Effector memory CD4-positive, alpha-beta T cell (primary cell): ENCODE data around the gene LRRC4B.

Experiments
- DNase-seq, 3 donors: peaks; one replicate each; pipeline ENCODE4 v3.0.0-alpha.2; 2020
- H3K27ac ChIP-seq: 2 replicates; pipeline ENCODE4 v1.7.0; 2013; ENCODE audit warnings: mild to moderate bottlenecking, low read length, moderate library complexity; ENCODE audit not compliant: insufficient read depth, poor library complexity, severe bottlenecking
- H3K27me3 ChIP-seq: replicated peaks from 2 replicates; pipeline ENCODE4 v1.7.0; 2013; ENCODE audit warnings: mild to moderate bottlenecking, low read length; ENCODE audit not compliant: insufficient read depth, control insufficient read depth, poor library complexity, severe bottlenecking
- H3K36me3 ChIP-seq: 2 replicates; pipeline ENCODE4 v1.7.0; 2013; ENCODE audit warnings: mild to moderate bottlenecking, low read length, moderate library complexity; ENCODE audit not compliant: control insufficient read depth, insufficient read depth
- H3K4me1 ChIP-seq: 2 replicates; pipeline ENCODE4 v1.7.0; 2013; ENCODE audit warnings: low read length, mild to moderate bottlenecking; ENCODE audit not compliant: control insufficient read depth, insufficient read depth, poor library complexity, severe bottlenecking
- H3K4me3 ChIP-seq: 2 replicates; pipeline ENCODE4 v1.7.0; 2013; ENCODE audit warnings: low read length, low read depth, mild to moderate bottlenecking; ENCODE audit not compliant: insufficient read depth, poor library complexity, severe bottlenecking
- H3K9me3 ChIP-seq: 2 replicates; pipeline ENCODE4 v1.7.0; 2013; ENCODE audit warnings: mild to moderate bottlenecking, low read length, moderate library complexity; ENCODE audit not compliant: control insufficient read depth

The LRRC4B gene

DNA sequence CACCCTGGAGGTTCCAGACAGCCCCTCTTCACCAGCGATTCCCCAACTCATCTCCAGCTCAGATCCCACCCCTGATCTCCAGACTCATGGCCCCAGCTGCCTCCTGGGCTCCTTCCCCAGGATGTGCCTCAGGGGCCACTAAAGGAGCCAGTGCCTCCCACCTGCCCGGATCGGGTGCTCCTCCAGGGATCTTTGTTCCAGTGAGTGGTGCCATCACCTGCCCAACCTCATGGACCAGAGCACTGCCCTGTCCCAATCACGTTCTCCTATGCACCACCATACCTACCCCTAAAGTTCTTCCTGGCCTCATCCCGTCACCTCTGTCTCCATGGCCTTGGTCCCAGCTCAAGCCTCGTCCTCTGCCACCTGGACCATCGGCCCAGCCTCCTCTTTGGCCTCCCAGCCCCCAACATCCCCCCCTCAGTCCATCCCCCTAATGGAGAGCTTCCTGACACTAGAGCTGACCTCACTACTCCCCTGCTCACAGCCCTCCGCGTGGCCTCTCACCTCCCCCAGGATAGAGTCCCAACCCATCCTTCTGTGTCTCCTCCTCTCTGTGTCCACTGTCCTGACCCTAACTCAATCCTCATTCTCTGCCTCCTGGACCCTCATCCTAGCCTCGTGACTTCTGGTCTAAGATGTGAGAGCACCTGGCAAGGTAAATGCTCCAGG is 82.8 kb downstream of the LRRC4B start:
- no peaks in the 10 kb centered on the region for H3K27me3 ChIP-seq
- no peak for DNase-seq

DNA sequence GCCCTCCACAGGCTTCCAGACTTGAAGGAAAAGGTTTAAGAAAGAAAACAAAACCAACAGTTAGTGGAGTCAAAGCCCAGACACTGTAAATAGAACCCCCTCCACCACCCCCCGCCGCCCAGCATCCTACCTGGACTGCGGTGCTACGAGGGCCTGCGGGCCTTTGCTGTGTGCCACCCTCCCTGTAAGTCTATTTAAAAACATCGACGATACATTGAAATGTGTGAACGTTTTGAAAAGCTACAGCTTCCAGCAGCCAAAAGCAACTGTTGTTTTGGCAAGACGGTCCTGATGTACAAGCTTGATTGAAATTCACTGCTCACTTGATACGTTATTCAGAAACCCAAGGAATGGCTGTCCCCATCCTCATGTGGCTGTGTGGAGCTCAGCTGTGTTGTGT is 85.3 kb downstream of the LRRC4B start:
- no peaks in the 10 kb centered on the region for H3K27me3 ChIP-seq
- peaks cover 38% of the 10 kb centered on the region for H3K36me3 ChIP-seq
- H3K4me1 ChIP-seq, result no peaks in the 10 kb centered on the region
- no peak for DNase-seq
- no peak overlapping the region for H3K4me3 ChIP-seq
- H3K9me3 ChIP-seq, result no peaks in the 10 kb centered on the region
- H3K27ac ChIP-seq, result no peak overlapping the region

More for the DNA sequence above, 82.8 kb downstream of the LRRC4B start:
- Histone ChIP-seq H3K27ac (no peak overlapping the region), H3K4me3 (no peak overlapping the region), H3K9me3 (no peaks in the 10 kb centered on the region), H3K4me1 (no peaks in the 10 kb centered on the region), H3K36me3 (peaks cover 24% of the 10 kb centered on the region)

DNA sequence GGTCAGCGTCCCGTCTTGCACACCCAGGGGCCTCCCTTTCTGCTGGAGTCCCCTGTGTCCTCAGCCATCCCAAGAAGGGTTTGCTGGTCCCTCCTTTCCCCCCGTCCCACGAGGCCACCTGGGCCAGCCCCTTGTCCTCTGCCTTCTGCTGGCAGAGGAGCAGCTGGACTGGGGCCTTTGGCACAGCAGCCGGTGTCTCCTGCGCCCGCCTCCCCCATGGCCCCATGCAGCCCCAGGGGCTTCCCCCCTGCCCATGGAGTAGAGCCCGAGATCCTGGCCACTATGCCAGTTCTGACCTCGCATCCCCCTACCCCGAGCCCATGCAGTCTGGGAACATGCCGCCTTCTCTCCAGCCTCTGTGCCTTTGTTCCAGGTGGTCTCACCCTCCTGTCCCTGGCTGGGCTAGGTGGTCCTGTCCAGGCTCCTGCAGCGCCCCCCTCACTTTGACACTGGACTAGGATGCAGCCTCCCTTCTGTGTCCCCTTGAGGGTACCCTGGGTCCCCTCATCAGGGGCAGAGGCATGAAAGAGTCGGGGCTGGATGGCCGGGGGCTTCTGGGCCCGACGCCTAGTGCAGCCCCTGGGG is 85.9 kb downstream of the LRRC4B start:
- peaks cover 38% of the 10 kb centered on the region for H3K36me3 ChIP-seq

DNA sequence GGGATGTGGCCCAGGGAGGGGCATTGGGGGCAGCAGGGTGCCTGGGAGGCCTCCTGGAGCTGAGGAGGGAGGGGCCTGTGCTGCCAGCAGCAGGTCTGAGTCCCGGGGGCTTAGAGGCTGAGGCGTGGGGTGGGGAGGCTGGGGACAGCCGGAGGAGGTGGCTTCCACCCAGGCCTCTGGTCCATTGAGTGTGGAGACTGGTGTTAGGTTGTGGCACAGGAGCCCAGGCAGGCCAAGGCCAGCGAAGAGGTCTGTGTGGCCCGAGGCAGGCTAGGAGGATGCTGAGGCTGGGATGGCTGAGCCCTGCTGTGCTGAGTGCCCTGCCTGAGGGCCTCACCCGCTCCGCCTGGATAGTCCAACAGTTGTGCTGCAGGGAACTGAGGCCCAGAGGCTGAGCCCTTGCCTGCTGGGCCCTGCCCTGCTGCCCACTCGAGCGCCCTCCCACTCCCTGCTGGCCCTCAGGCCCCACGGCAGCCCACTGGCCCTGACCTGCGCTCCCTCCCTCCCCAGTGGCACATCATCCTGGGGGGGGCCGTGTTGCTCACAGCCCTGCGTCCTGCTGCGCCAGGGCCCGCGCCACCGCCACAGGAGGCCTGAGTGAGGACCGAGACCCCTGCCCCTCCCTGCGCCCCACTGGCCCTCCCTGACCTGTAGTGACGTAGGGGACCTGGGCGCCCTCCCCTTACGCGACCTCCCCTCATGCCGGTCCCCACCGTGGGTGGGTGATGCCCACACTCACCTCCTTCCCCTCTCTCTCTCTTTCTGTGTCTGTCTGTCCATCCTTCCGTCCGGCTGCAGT is 86.7 kb downstream of the LRRC4B start:
- Histone ChIP-seq H3K27ac (no peak overlapping the region), H3K4me3 (no peak overlapping the region), H3K9me3 (no peaks in the 10 kb centered on the region), H3K4me1 (peaks cover 13% of the 10 kb centered on the region), H3K27me3 (no peaks in the 10 kb centered on the region), H3K36me3 (peaks cover 38% of the 10 kb centered on the region)
- no peak for DNase-seq

More for the DNA sequence above, 85.9 kb downstream of the LRRC4B start:
- H3K4me3 ChIP-seq, result no peak overlapping the region
- H3K27ac ChIP-seq, result no peak overlapping the region
- H3K27me3 ChIP-seq, result no peaks in the 10 kb centered on the region
- H3K4me1 ChIP-seq, result peaks cover 5% of the 10 kb centered on the region
- DNase-seq, result no peak
- H3K9me3 ChIP-seq, result no peaks in the 10 kb centered on the region

DNA sequence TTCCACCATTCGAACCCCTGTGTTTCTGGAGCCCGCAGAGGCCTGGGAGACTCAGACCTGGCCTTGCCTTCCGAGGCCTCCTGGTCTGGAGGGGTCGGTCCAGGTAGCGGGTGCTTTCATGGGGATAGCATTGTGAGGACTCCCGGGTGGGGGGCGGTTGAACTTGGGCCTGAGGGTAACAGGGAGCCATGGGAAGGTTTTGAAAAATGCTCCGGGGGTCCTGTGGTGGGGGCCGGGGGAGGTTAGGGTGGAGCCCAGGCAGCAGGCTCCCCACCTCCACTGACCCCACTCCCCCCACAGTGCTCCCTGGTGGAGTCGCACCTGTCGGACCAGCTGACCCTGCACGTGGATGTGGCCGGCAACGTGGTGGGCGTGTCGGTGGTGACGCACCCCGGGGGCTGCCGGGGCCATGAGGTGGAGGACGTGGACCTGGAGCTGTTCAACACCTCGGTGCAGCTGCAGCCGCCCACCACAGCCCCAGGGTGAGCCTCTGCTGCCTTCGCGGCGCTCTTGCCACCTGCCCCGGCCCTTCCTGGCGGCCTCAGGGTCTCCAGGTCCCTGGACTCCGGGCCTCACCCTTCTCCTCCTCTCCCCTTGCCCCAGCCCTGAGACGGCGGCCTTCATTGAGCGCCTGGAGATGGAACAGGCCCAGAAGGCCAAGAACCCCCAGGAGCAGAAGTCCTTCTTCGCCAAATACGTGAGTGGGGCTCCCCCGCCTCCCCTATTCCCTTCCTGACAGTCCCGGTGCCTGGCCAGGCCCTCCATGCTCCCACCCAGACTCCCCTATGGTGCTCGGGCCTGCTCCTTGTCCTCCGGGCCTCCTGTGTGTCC is 87.7 kb downstream of the LRRC4B start:
- H3K36me3 ChIP-seq, result peaks cover 38% of the 10 kb centered on the region

DNA sequence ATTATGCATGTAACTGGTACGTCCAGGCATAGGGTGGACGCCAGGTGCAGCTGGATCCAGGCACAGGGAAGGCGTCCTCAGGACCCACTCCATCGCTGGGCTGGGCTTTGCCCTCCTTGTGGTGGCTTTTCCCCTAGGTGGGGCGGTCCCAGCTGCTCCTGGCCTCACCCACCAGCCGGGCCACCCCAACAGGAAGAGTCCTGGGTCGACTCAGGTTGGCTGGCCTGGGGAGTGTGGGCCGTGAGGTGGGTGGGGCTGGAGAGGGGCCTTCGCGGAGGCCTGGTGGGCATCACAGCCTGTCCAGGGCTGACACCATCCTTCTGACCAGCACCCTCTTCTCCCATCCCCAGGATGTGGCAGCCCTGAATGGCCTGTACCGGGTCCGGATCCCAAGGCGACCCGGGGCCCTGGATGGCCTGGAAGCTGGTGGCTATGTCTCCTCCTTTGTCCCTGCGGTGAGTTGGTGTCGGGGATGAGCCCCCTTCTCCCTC is 88.4 kb downstream of the LRRC4B start:
- no peak for DNase-seq
- Histone ChIP-seq H3K9me3 (no peaks in the 10 kb centered on the region), H3K36me3 (peaks cover 38% of the 10 kb centered on the region), H3K27me3 (no peaks in the 10 kb centered on the region), H3K27ac (no peak overlapping the region), H3K4me1 (peaks cover 14% of the 10 kb centered on the region), H3K4me3 (no peak overlapping the region)

More for the DNA sequence above, 87.7 kb downstream of the LRRC4B start:
- Histone ChIP-seq H3K9me3 (no peaks in the 10 kb centered on the region), H3K27ac (no peak overlapping the region), H3K4me3 (no peak overlapping the region), H3K4me1 (peaks cover 14% of the 10 kb centered on the region), H3K27me3 (no peaks in the 10 kb centered on the region)
- no peak for DNase-seq

DNA sequence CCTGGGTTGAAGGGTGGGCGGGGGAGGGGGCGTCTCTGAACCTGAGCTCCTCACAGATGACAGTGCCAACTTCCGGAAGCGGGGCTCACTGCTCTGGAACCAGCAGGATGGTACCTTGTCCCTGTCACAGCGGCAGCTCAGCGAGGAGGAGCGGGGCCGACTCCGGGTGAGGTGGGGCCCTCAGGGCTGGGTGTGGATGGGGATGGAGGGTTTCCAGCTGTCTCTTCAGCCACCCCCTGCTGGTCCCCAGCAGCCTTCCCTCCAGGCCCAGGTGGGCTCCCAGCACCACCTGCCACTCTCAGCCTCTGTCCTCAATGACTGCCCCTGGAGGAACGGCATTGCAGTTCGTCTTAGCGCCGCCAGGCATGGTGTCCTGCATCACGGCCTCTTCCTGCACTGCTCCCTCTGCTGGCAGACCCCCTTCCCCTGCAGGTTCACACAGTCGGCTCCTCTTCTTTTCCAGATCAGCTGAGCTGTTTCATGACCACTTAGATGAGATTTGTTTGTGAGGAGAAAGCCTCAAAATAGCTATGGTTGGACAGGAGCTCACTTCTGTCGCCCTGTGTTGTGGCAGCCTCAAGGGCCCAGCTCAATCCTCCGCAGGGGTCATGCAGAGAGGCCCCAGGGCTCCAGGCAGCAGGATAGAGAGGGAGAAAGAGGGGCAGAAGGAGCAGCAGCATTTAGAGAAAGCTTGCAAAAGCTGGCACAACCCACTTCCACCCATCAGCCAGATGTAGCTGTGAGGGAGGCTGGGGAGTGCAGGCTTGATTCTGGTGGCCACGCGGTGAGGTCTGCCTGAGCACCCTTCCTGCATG is 89.1 kb downstream of the LRRC4B start:
- Histone ChIP-seq H3K4me1 (peaks cover 14% of the 10 kb centered on the region), H3K27me3 (no peaks in the 10 kb centered on the region), H3K36me3 (peaks cover 38% of the 10 kb centered on the region), H3K27ac (no peak overlapping the region), H3K9me3 (no peaks in the 10 kb centered on the region), H3K4me3 (no peak overlapping the region)
- no peak for DNase-seq

DNA sequence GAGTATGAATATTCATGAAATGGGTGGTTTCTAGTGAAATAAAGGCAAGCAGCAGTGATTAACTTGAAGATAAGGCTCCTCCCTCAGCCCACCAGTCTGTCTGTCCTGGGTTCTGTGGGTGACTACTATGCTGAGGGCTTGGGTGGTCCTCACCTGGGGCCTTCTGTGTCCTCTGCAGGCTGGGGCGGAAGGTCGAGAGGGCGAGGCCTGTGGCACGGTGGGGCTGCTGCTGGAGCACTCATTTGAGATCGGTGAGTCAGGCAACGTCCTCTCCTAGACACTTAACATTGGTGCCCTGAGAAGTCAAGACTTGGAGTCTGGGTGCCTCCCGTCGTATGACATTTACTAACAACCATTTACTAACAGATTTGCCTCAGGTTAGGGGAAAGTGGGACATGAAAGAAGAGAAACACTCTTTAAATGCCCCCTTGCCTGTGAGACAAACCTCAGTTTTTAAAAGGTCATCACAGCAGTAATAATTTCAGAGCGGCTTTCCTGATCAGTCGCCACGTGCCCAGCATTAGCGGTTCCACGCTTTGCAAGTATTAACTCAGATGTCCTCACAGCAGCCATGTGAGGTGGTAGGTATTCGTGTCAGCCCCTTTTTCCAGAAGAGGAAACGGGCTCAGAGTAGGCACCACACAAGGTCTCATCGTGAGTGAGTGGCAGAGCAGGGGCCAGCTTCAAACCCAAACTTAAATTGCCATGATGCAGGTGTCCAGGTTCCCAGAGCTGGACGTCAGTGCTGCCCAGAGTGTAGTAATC is 90.3 kb downstream of the LRRC4B start:
- no peak overlapping the region for H3K4me3 ChIP-seq

More for the DNA sequence above, 90.3 kb downstream of the LRRC4B start:
- Histone ChIP-seq H3K36me3 (peaks cover 38% of the 10 kb centered on the region), H3K9me3 (no peaks in the 10 kb centered on the region), H3K27ac (no peak overlapping the region), H3K27me3 (no peaks in the 10 kb centered on the region), H3K4me1 (peaks cover 14% of the 10 kb centered on the region)
- DNase-seq, result no peak
